Astrocyte (in vitro differentiated cells and primary cell): ENCODE data around the gene PIBF1. TPM values are rescaled to one million over a fixed set of nuclear protein-coding genes. Genes with fewer than 3 reads are reported as not detected.
A peak's percentile ranks its signal among the peaks of the same experiment; 100 is the strongest.

Experiments used
- DNase-seq: peaks from one replicate; pipeline ENCODE4 v3.0.0-alpha.2; 2010; ENCODE audit warnings: low read depth
- FAIRE-seq: peaks from 2 replicates; lab custom pipeline; 2011; peaks lifted over from hg19 to GRCh38; lab: Jason Lieb, UNC
- H2AFZ ChIP-seq: 2 replicates; pipeline ENCODE4 v1.6.0; 2012; ENCODE audit warnings: low read depth, low read length, inconsistent platforms
- H3K27ac ChIP-seq: 2 replicates; pipeline ENCODE4 v1.5.1; 2011; ENCODE audit warnings: low read depth, low read length, inconsistent platforms
- H3K27me3 ChIP-seq: 2 replicates; pipeline ENCODE4 v1.6.0; 2011; ENCODE audit warnings: low read length, inconsistent platforms; ENCODE audit not compliant: insufficient read depth
- H3K36me3 ChIP-seq: 2 replicates; pipeline ENCODE4 v1.5.1; 2011; ENCODE audit warnings: low read length, inconsistent platforms; ENCODE audit not compliant: insufficient read depth
- H3K4me1 ChIP-seq: 2 replicates; pipeline ENCODE4 v1.5.1; 2011; ENCODE audit warnings: low read length, inconsistent platforms; ENCODE audit not compliant: insufficient read depth
- H3K4me2 ChIP-seq: 2 replicates; pipeline ENCODE4 v1.6.0; 2012; ENCODE audit warnings: low read length, inconsistent platforms
- H3K4me3 ChIP-seq: 2 replicates; pipeline ENCODE4 v1.5.1; 2011; ENCODE audit warnings: low read depth, mild to moderate bottlenecking, low read length, inconsistent platforms; ENCODE audit not compliant: insufficient read depth
- H3K79me2 ChIP-seq: 2 replicates; pipeline ENCODE4 v1.6.0; 2012; ENCODE audit warnings: mild to moderate bottlenecking, low read length, inconsistent platforms; ENCODE audit not compliant: insufficient read depth
- H3K9ac ChIP-seq: 2 replicates; pipeline ENCODE4 v1.6.0; 2012; ENCODE audit warnings: mild to moderate bottlenecking, low read length, inconsistent platforms
- H3K9me3 ChIP-seq: 2 replicates; pipeline ENCODE4 v1.5.1; 2012; ENCODE audit warnings: low read depth, mild to moderate bottlenecking, low read length, inconsistent platforms; ENCODE audit not compliant: insufficient read depth
- H4K20me1 ChIP-seq: 2 replicates; pipeline ENCODE4 v1.6.0; 2012; ENCODE audit warnings: low read length, inconsistent platforms; ENCODE audit not compliant: insufficient read depth
- H3K27ac Mint-ChIP-seq: one replicate; pipeline ENCODE4 v1.8.0; 2021; ENCODE audit warnings: mild to moderate bottlenecking, mixed read lengths; ENCODE audit not compliant: unreplicated experiment
- H3K27me3 Mint-ChIP-seq: one replicate; pipeline ENCODE4 v1.8.0; 2021; ENCODE audit warnings: low read depth, mixed read lengths; ENCODE audit not compliant: unreplicated experiment
- H3K36me3 Mint-ChIP-seq: one replicate; pipeline ENCODE4 v1.8.0; 2021; ENCODE audit warnings: low read depth, mixed read lengths; ENCODE audit not compliant: unreplicated experiment
- H3K4me1 Mint-ChIP-seq: one replicate; pipeline ENCODE4 v1.8.0; 2021; ENCODE audit warnings: low read depth, mixed read lengths; ENCODE audit not compliant: unreplicated experiment
- H3K4me3 Mint-ChIP-seq: one replicate; pipeline ENCODE4 v1.8.0; 2021; ENCODE audit warnings: mild to moderate bottlenecking, moderate library complexity, mixed read lengths; ENCODE audit not compliant: unreplicated experiment
- H3K9me3 Mint-ChIP-seq: one replicate; pipeline ENCODE4 v1.8.0; 2021; ENCODE audit warnings: mild to moderate bottlenecking, mixed read lengths; ENCODE audit not compliant: unreplicated experiment
- CTCF ChIP-seq: IDR thresholded peaks from 2 replicates; pipeline ENCODE4 v1.5.1; 2011; ENCODE audit warnings: low read depth, mild to moderate bottlenecking, inconsistent platforms, low read length, moderate library complexity; ENCODE audit not compliant: insufficient read depth
- EZH2 ChIP-seq: IDR thresholded peaks from 2 replicates; pipeline ENCODE4 v1.6.1; 2012; ENCODE audit warnings: mild to moderate bottlenecking, low read length, inconsistent platforms; ENCODE audit not compliant: insufficient read depth
- total RNA-seq: library from RNA; stranded (reverse); gene quantifications from 2 replicates; pipeline ENCODE4 v1.2.1, GENCODE V29; 2021

The PIBF1 gene
- total RNA-seq, 1 donor from 2014 or later, result 19.3 TPM

- Mint-ChIP-seq H3K27me3 (no peaks in the 10 kb centered on the region), H3K4me3 (no peak overlapping the region), H3K4me1 (peaks cover 2% of the 10 kb centered on the region), H3K36me3 (peaks cover 15% of the 10 kb centered on the region), H3K27ac (no peak overlapping the region), H3K9me3 (no peaks in the 10 kb centered on the region)
- DNase-seq (no peak), FAIRE-seq (no peak)
- no peaks in the 10 kb centered on the region for H3K9me3 ChIP-seq
- no peak overlapping the region for H3K4me2 ChIP-seq
- TF ChIP-seq CTCF, result no peak
- TF ChIP-seq EZH2, result no peak
- no peak overlapping the region for H3K27ac ChIP-seq
- H3K27me3 ChIP-seq, result no peaks in the 10 kb centered on the region
- no peak overlapping the region for H3K9ac ChIP-seq
- peaks cover 8% of the 10 kb centered on the region for H4K20me1 ChIP-seq
- peaks cover 2% of the 10 kb centered on the region for H3K36me3 ChIP-seq
- no peaks in the 10 kb centered on the region for H3K4me1 ChIP-seq
- H2AFZ ChIP-seq, result no peak overlapping the region
- H3K4me3 ChIP-seq, result no peak overlapping the region
- no peaks in the 10 kb centered on the region for H3K79me2 ChIP-seq
Measured at GRCh38 chr13:72952529-72953141, 170.7 kb downstream of the PIBF1 start.

GRCh38 chr13:72953391-72953965 is 171.5 kb downstream of the PIBF1 start:
- Histone ChIP-seq H3K4me2 (no peak overlapping the region), H3K4me1 (no peaks in the 10 kb centered on the region), H3K27ac (no peak overlapping the region), H3K9me3 (no peaks in the 10 kb centered on the region), H3K36me3 (peaks cover 2% of the 10 kb centered on the region), H3K9ac (no peak overlapping the region), H4K20me1 (peaks cover 8% of the 10 kb centered on the region), H3K27me3 (no peaks in the 10 kb centered on the region), H2AFZ (no peak overlapping the region), H3K4me3 (no peak overlapping the region), H3K79me2 (no peaks in the 10 kb centered on the region)
- H3K9me3 Mint-ChIP-seq, result no peaks in the 10 kb centered on the region
- no peak overlapping the region for H3K27ac Mint-ChIP-seq
- H3K4me3 Mint-ChIP-seq, result no peak overlapping the region
- H3K4me1 Mint-ChIP-seq, result peaks cover 2% of the 10 kb centered on the region
- no peaks in the 10 kb centered on the region for H3K27me3 Mint-ChIP-seq
- no peak for DNase-seq
- TF ChIP-seq EZH2, result no peak
- TF ChIP-seq CTCF, result no peak
- peaks cover 10% of the 10 kb centered on the region for H3K36me3 Mint-ChIP-seq
- no peak for FAIRE-seq

- H3K9me3 Mint-ChIP-seq, result no peaks in the 10 kb centered on the region
- Histone ChIP-seq H3K27ac (no peak overlapping the region), H2AFZ (no peak overlapping the region), H3K4me3 (no peak overlapping the region), H3K4me1 (no peaks in the 10 kb centered on the region), H3K9me3 (no peaks in the 10 kb centered on the region), H3K36me3 (no peaks in the 10 kb centered on the region), H4K20me1 (no peaks in the 10 kb centered on the region), H3K27me3 (no peaks in the 10 kb centered on the region), H3K79me2 (no peaks in the 10 kb centered on the region), H3K9ac (no peak overlapping the region), H3K4me2 (no peak overlapping the region)
- H3K4me1 Mint-ChIP-seq, result peaks cover under 1% of the 10 kb centered on the region
- H3K27me3 Mint-ChIP-seq, result no peaks in the 10 kb centered on the region
- DNase-seq (peak; percentile 36), FAIRE-seq (no peak)
- TF ChIP-seq CTCF (no peak), EZH2 (no peak)
- peaks cover 7% of the 10 kb centered on the region for H3K36me3 Mint-ChIP-seq
- H3K27ac Mint-ChIP-seq, result no peak overlapping the region
- no peak overlapping the region for H3K4me3 Mint-ChIP-seq
Measured at GRCh38 chr13:72959643-72960042, 177.7 kb downstream of the PIBF1 start.
